MCF 10A (cell line): ENCODE measurements around the gene MAP1A. TPM values are rescaled to one million over a fixed set of nuclear protein-coding genes. Genes with fewer than 3 reads are reported as not detected.

Experiments
- BruUV-seq: library from RNA; stranded (reverse); fragments of 400-500 nt; replicated peaks from 2 replicates; lab custom pipeline; 2021; lab: Mats Ljungman, UMichigan
- CTCF ChIA-PET: fragments of 300-600 bp; sonication (Branson Sonifier 250); formaldehyde crosslinking; extraction: SDS; loops from one replicate; lab custom pipeline; 2021; ENCODE audit warnings: antibody characterized with exemption, inconsistent platforms; lab: Yijun Ruan, JAX
- POLR2A ChIA-PET: fragments of 300-600, 350-650 bp; sonication (Branson Sonifier 250); formaldehyde crosslinking; extraction: SDS; loops from one replicate; lab custom pipeline; 2020; ENCODE audit warnings: antibody characterized with exemption, inconsistent platforms; lab: Yijun Ruan, JAX
- DNase-seq: peaks from one replicate; pipeline ENCODE4 v3.0.0-alpha.2; 2018; ENCODE audit not compliant: unreplicated experiment
- H3K27ac Mint-ChIP-seq: one replicate; pipeline ENCODE4 v1.8.0; 2022; ENCODE audit warnings: mild to moderate bottlenecking, low read depth, mixed read lengths; ENCODE audit not compliant: unreplicated experiment
- H3K27me3 Mint-ChIP-seq: one replicate; pipeline ENCODE4 v1.8.0; 2022; ENCODE audit warnings: mixed read lengths; ENCODE audit not compliant: insufficient read depth, unreplicated experiment
- H3K36me3 Mint-ChIP-seq: one replicate; pipeline ENCODE4 v1.8.0; 2022; ENCODE audit warnings: mild to moderate bottlenecking, moderate library complexity, mixed read lengths; ENCODE audit not compliant: insufficient read depth, unreplicated experiment
- H3K4me1 Mint-ChIP-seq: one replicate; pipeline ENCODE4 v1.8.0; 2022; ENCODE audit warnings: mixed read lengths; ENCODE audit not compliant: insufficient read depth, unreplicated experiment
- H3K4me3 Mint-ChIP-seq: one replicate; pipeline ENCODE4 v1.8.0; 2022; ENCODE audit warnings: mild to moderate bottlenecking, moderate library complexity, mixed read lengths; ENCODE audit not compliant: unreplicated experiment
- H3K9me3 Mint-ChIP-seq: one replicate; pipeline ENCODE4 v1.8.0; 2022; ENCODE audit warnings: mixed read lengths; ENCODE audit not compliant: unreplicated experiment
- intact Hi-C: fragments of 100-400 bp; cut with micrococcal nuclease; formaldehyde crosslinking; loops from 2 replicates; pipeline ENCODE4 v1.14.1; 2022
- total RNA-seq: library from RNA; stranded (reverse); gene quantifications from 2 replicates; pipeline ENCODE4 v1.2.3, GENCODE V29; 2022
- TF ChIP-seq, protein P1 (sequence below): fragments of 200-600 bp; IDR thresholded peaks from one replicate; pipeline ENCODE4 v1.8.0; 2022; ENCODE audit warnings: antibody characterized with exemption, mild to moderate bottlenecking; ENCODE audit not compliant: unreplicated experiment

Gene MAP1A
- total RNA-seq, 1 experiment from 2014 or later, result 0.09 TPM

DNA sequence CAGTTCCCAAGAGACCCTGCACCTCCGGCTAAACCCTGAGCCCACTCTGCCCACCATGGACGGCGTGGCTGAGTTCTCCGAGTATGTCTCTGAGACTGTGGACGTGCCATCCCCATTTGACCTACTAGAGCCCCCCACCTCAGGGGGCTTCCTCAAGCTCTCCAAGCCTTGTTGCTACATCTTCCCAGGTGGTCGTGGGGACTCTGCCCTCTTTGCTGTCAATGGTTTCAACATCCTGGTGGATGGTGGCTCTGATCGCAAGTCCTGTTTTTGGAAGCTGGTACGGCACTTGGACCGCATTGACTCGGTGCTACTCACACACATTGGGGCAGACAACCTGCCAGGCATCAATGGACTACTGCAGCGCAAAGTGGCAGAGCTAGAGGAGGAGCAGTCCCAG lies 4.0 kb downstream of the MAP1A start:
- Mint-ChIP-seq H3K36me3 (no peaks in the 10 kb centered on the region), H3K27me3 (peaks cover 46% of the 10 kb centered on the region), H3K9me3 (no peaks in the 10 kb centered on the region), H3K4me1 (peaks cover 10% of the 10 kb centered on the region), H3K4me3 (no peak overlapping the region), H3K27ac (no peak overlapping the region)
- DNase-seq, result no peak
- CTCF ChIA-PET, result interaction anchor here (2.0 kb wide), 1 partner anchor 8 kb away, joined by 8 read pairs; no protein-coding TSS in a partner anchor
- TF ChIP-seq, protein P1, sequence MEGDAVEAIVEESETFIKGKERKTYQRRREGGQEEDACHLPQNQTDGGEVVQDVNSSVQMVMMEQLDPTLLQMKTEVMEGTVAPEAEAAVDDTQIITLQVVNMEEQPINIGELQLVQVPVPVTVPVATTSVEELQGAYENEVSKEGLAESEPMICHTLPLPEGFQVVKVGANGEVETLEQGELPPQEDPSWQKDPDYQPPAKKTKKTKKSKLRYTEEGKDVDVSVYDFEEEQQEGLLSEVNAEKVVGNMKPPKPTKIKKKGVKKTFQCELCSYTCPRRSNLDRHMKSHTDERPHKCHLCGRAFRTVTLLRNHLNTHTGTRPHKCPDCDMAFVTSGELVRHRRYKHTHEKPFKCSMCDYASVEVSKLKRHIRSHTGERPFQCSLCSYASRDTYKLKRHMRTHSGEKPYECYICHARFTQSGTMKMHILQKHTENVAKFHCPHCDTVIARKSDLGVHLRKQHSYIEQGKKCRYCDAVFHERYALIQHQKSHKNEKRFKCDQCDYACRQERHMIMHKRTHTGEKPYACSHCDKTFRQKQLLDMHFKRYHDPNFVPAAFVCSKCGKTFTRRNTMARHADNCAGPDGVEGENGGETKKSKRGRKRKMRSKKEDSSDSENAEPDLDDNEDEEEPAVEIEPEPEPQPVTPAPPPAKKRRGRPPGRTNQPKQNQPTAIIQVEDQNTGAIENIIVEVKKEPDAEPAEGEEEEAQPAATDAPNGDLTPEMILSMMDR, result no peak
- POLR2A ChIA-PET, result no interaction called here
- intact Hi-C loops, result no loop called here
- no TSS peak for BruUV-seq

DNA sequence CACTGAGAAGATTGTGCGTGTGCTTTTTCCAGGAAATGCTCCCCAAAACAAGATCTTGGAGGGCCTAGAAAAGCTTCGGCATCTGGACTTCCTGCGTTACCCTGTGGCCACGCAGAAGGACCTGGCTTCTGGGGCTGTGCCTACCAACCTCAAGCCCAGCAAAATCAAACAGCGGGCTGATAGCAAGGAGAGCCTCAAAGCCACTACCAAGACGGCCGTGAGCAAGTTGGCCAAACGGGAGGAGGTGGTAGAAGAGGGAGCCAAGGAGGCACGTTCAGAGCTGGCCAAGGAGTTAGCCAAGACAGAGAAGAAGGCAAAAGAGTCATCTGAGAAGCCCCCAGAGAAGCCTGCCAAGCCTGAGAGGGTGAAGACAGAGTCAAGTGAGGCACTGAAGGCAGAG lies 4.8 kb downstream of the MAP1A start:
- POLR2A ChIA-PET, result interaction anchor here (0.6 kb wide), 1 partner anchor 52 kb away, joined by 3 read pairs; no protein-coding TSS in a partner anchor
- BruUV-seq, result no TSS peak
- TF ChIP-seq, protein P1, result no peak
- intact Hi-C loops, result no loop called here
- CTCF ChIA-PET, result interaction anchor here (2.0 kb wide), 1 partner anchor 9 kb away, joined by 8 read pairs; no protein-coding TSS in a partner anchor
- Mint-ChIP-seq H3K27ac (no peak overlapping the region), H3K9me3 (no peaks in the 10 kb centered on the region), H3K36me3 (no peaks in the 10 kb centered on the region), H3K4me3 (no peak overlapping the region), H3K27me3 (peaks cover 44% of the 10 kb centered on the region), H3K4me1 (peaks cover 8% of the 10 kb centered on the region)
- no peak for DNase-seq

DNA sequence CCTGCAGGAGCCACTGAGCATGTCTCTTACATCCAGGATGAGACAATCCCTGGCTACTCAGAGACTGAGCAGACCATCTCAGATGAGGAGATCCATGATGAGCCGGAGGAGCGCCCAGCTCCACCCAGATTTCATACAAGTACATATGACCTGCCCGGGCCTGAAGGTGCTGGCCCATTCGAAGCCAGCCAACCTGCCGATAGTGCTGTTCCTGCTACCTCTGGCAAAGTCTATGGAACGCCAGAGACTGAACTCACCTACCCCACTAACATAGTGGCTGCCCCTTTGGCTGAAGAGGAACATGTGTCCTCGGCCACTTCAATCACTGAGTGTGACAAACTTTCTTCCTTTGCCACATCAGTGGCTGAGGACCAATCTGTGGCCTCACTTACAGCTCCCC lies 6.2 kb downstream of the MAP1A start:
- peaks cover 3% of the 10 kb centered on the region for H3K4me1 Mint-ChIP-seq
- no TSS peak for BruUV-seq
- CTCF ChIA-PET, result interaction anchor here (1.0 to 2.0 kb wide), 2 partner anchors 9 to 10 kb away, joined by 3 to 8 read pairs; no protein-coding TSS in a partner anchor
- H3K36me3 Mint-ChIP-seq, result no peaks in the 10 kb centered on the region
- peaks cover 30% of the 10 kb centered on the region for H3K27me3 Mint-ChIP-seq
- no peak overlapping the region for H3K4me3 Mint-ChIP-seq
- no peak overlapping the region for H3K27ac Mint-ChIP-seq
- POLR2A ChIA-PET, result no interaction called here
- no peaks in the 10 kb centered on the region for H3K9me3 Mint-ChIP-seq
- no peak for DNase-seq
- TF ChIP-seq, protein P1, result no peak
- intact Hi-C loops, result no loop called here

DNA sequence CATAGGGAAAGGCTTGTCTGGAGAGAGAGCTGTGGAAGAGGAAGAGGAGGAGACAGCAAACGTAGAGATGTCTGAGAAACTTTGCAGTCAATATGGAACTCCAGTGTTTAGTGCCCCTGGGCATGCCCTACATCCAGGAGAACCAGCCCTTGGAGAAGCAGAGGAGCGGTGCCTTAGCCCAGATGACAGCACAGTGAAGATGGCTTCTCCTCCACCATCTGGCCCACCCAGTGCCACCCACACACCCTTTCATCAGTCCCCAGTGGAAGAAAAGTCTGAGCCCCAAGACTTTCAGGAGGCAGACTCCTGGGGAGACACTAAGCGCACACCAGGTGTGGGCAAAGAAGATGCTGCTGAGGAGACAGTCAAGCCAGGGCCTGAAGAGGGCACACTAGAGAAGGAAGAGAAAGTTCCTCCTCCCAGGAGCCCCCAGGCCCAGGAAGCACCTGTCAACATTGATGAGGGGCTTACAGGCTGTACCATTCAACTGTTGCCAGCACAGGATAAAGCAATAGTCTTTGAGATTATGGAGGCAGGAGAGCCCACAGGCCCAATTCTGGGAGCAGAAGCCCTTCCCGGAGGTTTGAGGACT lies 6.9 kb downstream of the MAP1A start:
- Mint-ChIP-seq H3K27me3 (peaks cover 23% of the 10 kb centered on the region), H3K4me3 (no peak overlapping the region), H3K36me3 (no peaks in the 10 kb centered on the region), H3K9me3 (no peaks in the 10 kb centered on the region), H3K27ac (no peak overlapping the region), H3K4me1 (no peaks in the 10 kb centered on the region)
- ChIA-PET CTCF (no interaction called here), POLR2A (no interaction called here)
- TF ChIP-seq, protein P1, result no peak
- intact Hi-C loops, result no loop called here
- no TSS peak for BruUV-seq
- DNase-seq, result no peak
